Loucy (cell line): ENCODE measurements around the gene BEAN1.

Experiments
- EZH2phosphoT487 ChIP-seq: fragments of 200-600 bp; IDR thresholded peaks from 2 replicates; pipeline ENCODE4 v1.6.1; 2018; ENCODE audit warnings: antibody characterized with exemption, mild to moderate bottlenecking, moderate library complexity, borderline replicate concordance
- TF ChIP-seq, protein P1 (sequence below): fragments of 200-600 bp; sonication (generic); conservative IDR thresholded peaks from 2 replicates; pipeline ENCODE4 v1.5.1; 2014; ENCODE audit warnings: mild to moderate bottlenecking, antibody characterized with exemption, low read length

DNA sequence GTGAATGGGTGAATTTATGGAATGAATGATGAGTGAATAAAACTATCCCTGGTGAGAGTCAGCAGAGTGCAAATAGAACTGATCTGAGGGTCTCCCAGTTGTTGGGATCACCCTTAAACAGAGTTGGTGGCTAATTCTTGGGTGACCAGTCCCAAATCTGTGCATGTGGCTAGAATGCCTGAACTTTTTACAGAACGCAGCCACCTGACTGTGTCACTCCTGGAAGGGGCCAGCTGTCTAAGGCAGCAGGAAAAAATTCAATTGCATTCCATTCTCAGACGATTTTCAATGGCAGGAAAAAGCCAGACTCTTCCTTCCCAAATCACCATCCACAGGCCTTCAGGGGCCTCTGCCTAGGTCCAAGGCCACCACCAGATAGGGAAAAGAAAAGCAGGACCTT, 43.5 kb downstream of the BEAN1 start:
- TF ChIP-seq, protein P1, sequence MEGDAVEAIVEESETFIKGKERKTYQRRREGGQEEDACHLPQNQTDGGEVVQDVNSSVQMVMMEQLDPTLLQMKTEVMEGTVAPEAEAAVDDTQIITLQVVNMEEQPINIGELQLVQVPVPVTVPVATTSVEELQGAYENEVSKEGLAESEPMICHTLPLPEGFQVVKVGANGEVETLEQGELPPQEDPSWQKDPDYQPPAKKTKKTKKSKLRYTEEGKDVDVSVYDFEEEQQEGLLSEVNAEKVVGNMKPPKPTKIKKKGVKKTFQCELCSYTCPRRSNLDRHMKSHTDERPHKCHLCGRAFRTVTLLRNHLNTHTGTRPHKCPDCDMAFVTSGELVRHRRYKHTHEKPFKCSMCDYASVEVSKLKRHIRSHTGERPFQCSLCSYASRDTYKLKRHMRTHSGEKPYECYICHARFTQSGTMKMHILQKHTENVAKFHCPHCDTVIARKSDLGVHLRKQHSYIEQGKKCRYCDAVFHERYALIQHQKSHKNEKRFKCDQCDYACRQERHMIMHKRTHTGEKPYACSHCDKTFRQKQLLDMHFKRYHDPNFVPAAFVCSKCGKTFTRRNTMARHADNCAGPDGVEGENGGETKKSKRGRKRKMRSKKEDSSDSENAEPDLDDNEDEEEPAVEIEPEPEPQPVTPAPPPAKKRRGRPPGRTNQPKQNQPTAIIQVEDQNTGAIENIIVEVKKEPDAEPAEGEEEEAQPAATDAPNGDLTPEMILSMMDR: no peak
- TF ChIP-seq EZH2phosphoT487: no peak
